Frontal cortex (tissue), 4 donors: ENCODE data around the gene MMUT. TPM values are rescaled to one million over a fixed set of nuclear protein-coding genes. Genes with fewer than 3 reads are reported as not detected.
"Not testable (repeated sequence)": the region's sequence is repeated elsewhere in the genome, so short reads cannot be mapped to it uniquely, and the experiment has no call there.

Experiments used
- DNase-seq, 2 donors: peaks; one replicate each; pipeline ENCODE4 v3.0.0; 2012; ENCODE audit warnings: low spot score in 2 of 2
- FAIRE-seq: peaks from 2 replicates; lab custom pipeline; 2012; peaks lifted over from hg19 to GRCh38; lab: Jason Lieb, UNC
- total RNA-seq: library from RNA; depleted of rRNA; stranded (reverse); fragments of >200 nt; gene quantifications from one replicate; pipeline ENCODE4 v1.2.3, GENCODE V29; 2014
- donor health status: control.
- donor health status: control.
- donor health status: control.

MMUT gene
- total RNA-seq, 1 donor from 2014 or later = 29.8 TPM

- FAIRE-seq = no peak
- no peak for DNase-seq
Observed at GRCh38 chr6:49430866-49431265, 32.2 kb downstream of the MMUT start.

GRCh38 chr6:49430187-49430586 is 32.9 kb downstream of the MMUT start:
- FAIRE-seq (no peak), DNase-seq (no peak)

GRCh38 chr6:49423817-49424216 is 39.2 kb downstream of the MMUT start:
- DNase-seq (no peak), FAIRE-seq (no peak)

GRCh38 chr6:49416195-49416594 is 46.9 kb downstream of the MMUT start:
- DNase-seq = no peak
- FAIRE-seq = no peak

- FAIRE-seq (no peak), DNase-seq (no peak)
Observed at GRCh38 chr6:49415358-49415757, 47.7 kb downstream of the MMUT start.

GRCh38 chr6:49410564-49410963 is 52.5 kb downstream of the MMUT start:
- FAIRE-seq = no peak

GRCh38 chr6:49409951-49410542 is 53.0 kb downstream of the MMUT start:
- no peak for FAIRE-seq
- peak in 1 of 2 donors; percentile 19 for DNase-seq

More at GRCh38 chr6:49410564-49410963, 52.5 kb downstream of the MMUT start:
- no peak for DNase-seq

GRCh38 chr6:49406250-49406970 is 56.6 kb downstream of the MMUT start:
- no peak for FAIRE-seq
- DNase-seq = no peak

GRCh38 chr6:49401063-49401462 is 62.0 kb downstream of the MMUT start:
- FAIRE-seq (no peak), DNase-seq (no peak)

GRCh38 chr6:49386667-49387508 is 76.2 kb downstream of the MMUT start:
- FAIRE-seq = not testable (repeated sequence)

GRCh38 chr6:49384904-49385303 is 78.1 kb downstream of the MMUT start:
- no peak for FAIRE-seq
- DNase-seq = no peak

More at GRCh38 chr6:49386667-49387508, 76.2 kb downstream of the MMUT start:
- not testable (repeated sequence) for DNase-seq

Other genes with a start within 250 kb of the MMUT start
- 4.5 TPM for gene CENPQ, start 117 bp upstream of the MMUT start, total RNA-seq
- gene GLYATL3, start 36.7 kb upstream of the MMUT start, total RNA-seq = not detected
- 4.9 TPM for gene C6orf141, start 87.4 kb upstream of the MMUT start, total RNA-seq
- gene RHAG, start 173.6 kb upstream of the MMUT start, total RNA-seq = 0.41 TPM